ENCODE measurements around the gene AATK. TPM values are rescaled to one million over a fixed set of nuclear protein-coding genes. Genes with fewer than 3 reads are reported as not detected.
"Not testable (repeated sequence)": the region's sequence is repeated elsewhere in the genome, so short reads cannot be mapped to it uniquely, and the experiment has no call there.

AATK gene
- total RNA-seq, 1 donor from 2014 or later: 72.5 TPM

GRCh38 chr17:81150377-81151077 is 15.5 kb downstream of the AATK start:
- Histone ChIP-seq H3K4me3 (peak overlapping the region; percentile 10), H3K27ac (no peak overlapping the region)

GRCh38 chr17:81148986-81149533 is 17.0 kb downstream of the AATK start:
- Histone ChIP-seq H3K36me3 (no peaks in the 10 kb centered on the region), H3K4me3 (no peak overlapping the region), H3K27me3 (no peaks in the 10 kb centered on the region), H3K4me1 (peaks cover 9% of the 10 kb centered on the region), H3K27ac (no peak overlapping the region), H3K9me3 (no peaks in the 10 kb centered on the region)
- intact Hi-C loops (cut with DNase I): no loop called here
- DNase-seq: no peak
- TF ChIP-seq, protein P1, sequence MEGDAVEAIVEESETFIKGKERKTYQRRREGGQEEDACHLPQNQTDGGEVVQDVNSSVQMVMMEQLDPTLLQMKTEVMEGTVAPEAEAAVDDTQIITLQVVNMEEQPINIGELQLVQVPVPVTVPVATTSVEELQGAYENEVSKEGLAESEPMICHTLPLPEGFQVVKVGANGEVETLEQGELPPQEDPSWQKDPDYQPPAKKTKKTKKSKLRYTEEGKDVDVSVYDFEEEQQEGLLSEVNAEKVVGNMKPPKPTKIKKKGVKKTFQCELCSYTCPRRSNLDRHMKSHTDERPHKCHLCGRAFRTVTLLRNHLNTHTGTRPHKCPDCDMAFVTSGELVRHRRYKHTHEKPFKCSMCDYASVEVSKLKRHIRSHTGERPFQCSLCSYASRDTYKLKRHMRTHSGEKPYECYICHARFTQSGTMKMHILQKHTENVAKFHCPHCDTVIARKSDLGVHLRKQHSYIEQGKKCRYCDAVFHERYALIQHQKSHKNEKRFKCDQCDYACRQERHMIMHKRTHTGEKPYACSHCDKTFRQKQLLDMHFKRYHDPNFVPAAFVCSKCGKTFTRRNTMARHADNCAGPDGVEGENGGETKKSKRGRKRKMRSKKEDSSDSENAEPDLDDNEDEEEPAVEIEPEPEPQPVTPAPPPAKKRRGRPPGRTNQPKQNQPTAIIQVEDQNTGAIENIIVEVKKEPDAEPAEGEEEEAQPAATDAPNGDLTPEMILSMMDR (IDR thresholded peaks at IDR 0.05): no peak
- ATAC-seq: peak; percentile 75

More at GRCh38 chr17:81150377-81151077, 15.5 kb downstream of the AATK start:
- intact Hi-C loops (cut with DNase I): no loop called here
- peak; percentile 72 for ATAC-seq
- Histone ChIP-seq H3K36me3 (no peaks in the 10 kb centered on the region), H3K4me1 (peaks cover 9% of the 10 kb centered on the region), H3K27me3 (no peaks in the 10 kb centered on the region), H3K9me3 (no peaks in the 10 kb centered on the region)
- TF ChIP-seq, protein P1 (IDR thresholded peaks at IDR 0.05): no peak
- peak; percentile 82 for DNase-seq

DNA sequence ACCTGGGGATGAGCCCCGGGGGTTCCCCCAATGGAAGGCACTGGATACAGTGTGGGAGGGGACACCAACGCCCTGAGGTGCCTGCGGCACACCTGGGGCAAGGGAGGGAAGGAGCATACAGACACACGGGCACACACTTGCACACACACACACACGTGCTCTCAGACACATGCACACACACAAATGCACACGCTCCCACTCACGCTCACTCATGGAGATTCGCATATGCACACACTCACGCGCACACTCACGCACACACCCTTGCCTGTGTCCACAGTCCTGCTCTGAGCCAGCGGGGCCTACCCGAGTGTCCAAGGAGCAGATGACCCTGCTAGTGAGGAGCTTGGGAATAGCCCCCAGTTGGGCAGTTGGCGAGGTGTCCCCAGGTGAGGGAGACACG is 17.4 kb downstream of the AATK start:
- ATAC-seq (no peak), DNase-seq (no peak)
- H3K9me3 ChIP-seq: no peaks in the 10 kb centered on the region
- intact Hi-C loops (cut with DNase I): no loop called here
- H3K36me3 ChIP-seq: no peaks in the 10 kb centered on the region
- H3K27ac ChIP-seq: no peak overlapping the region
- H3K4me3 ChIP-seq: no peak overlapping the region
- H3K4me1 ChIP-seq: peaks cover 9% of the 10 kb centered on the region
- TF ChIP-seq, protein P1 (IDR thresholded peaks at IDR 0.05): no peak
- no peaks in the 10 kb centered on the region for H3K27me3 ChIP-seq

DNA sequence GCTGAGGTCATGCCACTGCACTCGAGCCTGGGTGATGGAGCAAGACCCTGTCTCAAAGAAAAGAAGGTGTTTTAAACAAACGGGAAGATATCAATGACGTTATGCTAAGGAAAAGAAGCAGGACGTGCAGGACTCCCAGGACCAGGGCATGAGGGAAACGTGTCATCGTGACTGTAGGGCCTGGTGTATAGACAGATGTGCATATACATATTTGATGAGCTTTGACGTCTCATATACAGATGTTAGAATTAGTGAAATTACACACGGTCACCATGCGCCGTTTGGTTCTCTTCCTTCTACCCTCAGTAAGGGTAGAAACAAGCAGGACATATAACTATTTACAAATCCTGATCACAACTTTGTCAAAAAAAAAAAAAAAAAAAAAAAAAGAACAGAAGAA is 18.3 kb downstream of the AATK start:
- Histone ChIP-seq H3K27me3 (no peaks in the 10 kb centered on the region), H3K27ac (no peak overlapping the region), H3K36me3 (no peaks in the 10 kb centered on the region), H3K9me3 (no peaks in the 10 kb centered on the region), H3K4me3 (no peak overlapping the region), H3K4me1 (peaks cover 13% of the 10 kb centered on the region)
- ATAC-seq (no peak), DNase-seq (no peak)
- TF ChIP-seq, protein P1 (IDR thresholded peaks at IDR 0.05): no peak
- intact Hi-C loops (cut with DNase I): no loop called here

DNA sequence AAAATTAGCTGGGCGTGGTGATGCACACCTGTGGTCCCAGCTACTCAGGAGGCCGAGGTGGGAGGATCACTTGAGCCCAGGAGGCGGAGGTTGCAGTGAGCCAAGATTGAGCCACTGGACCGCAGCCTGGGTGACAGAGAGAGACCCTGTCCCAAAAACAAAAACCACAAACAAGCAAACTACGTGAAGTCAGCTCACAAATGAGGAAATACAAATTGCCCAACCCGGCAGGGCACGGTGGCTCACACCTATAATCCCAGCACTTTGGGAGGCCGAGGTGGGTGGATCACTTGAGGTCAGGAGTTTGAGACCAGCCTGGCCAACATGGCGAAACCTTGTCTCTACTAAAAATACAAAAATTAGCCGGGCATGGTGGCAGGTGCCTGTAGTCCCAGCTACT is 19.8 kb downstream of the AATK start:
- DNase-seq; H3K9me3 ChIP-seq; ATAC-seq; H3K27ac ChIP-seq; H3K36me3 ChIP-seq; H3K27me3 ChIP-seq; H3K4me3 ChIP-seq; intact Hi-C loops (cut with DNase I): not testable (repeated sequence)
- H3K4me1 ChIP-seq: peaks cover 13% of the 10 kb centered on the region

- intact Hi-C loops (cut with DNase I): no loop called here
- TF ChIP-seq, protein P1 (IDR thresholded peaks at IDR 0.05): no peak
- no peaks in the 10 kb centered on the region for H3K27me3 ChIP-seq
- peaks cover 7% of the 10 kb centered on the region for H3K4me1 ChIP-seq
- no peaks in the 10 kb centered on the region for H3K9me3 ChIP-seq
- no peak overlapping the region for H3K4me3 ChIP-seq
- H3K36me3 ChIP-seq: no peaks in the 10 kb centered on the region
- no peak overlapping the region for H3K27ac ChIP-seq
- DNase-seq (no peak), ATAC-seq (no peak)
Measured at GRCh38 chr17:81144423-81144781, 21.6 kb downstream of the AATK start.
